GM12878 (cell line): ENCODE measurements around the gene MRPL55. TPM values are rescaled to one million over a fixed set of nuclear protein-coding genes. Genes with fewer than 3 reads are reported as not detected.
A peak's percentile ranks its signal among the peaks of the same experiment; 100 is the strongest.

Source experiments
- ATF7 ChIP-seq: fragments of 450-650 bp; IDR thresholded peaks from 2 replicates; pipeline ENCODE4 v1.6.1; 2016; ENCODE audit warnings: low read depth, mild to moderate bottlenecking
- CHD4 ChIP-seq: fragments of 200-600 bp; sonication (generic); IDR thresholded peaks from 2 replicates; pipeline ENCODE4 v1.6.1; 2016; ENCODE audit warnings: mild to moderate bottlenecking
- LARP7 ChIP-seq: fragments of 450-650 bp; IDR thresholded peaks from 2 replicates; pipeline ENCODE4 v1.6.1; 2017; ENCODE audit warnings: mild to moderate bottlenecking
- MYC ChIP-seq: IDR thresholded peaks from 2 replicates; pipeline ENCODE4 v1.6.1; 2011; ENCODE audit warnings: mild to moderate bottlenecking, low read length, moderate library complexity, inconsistent platforms; ENCODE audit not compliant: insufficient read depth, insufficient replicate concordance, insufficient read length, severe bottlenecking
- RAD21 ChIP-seq: IDR thresholded peaks from 2 replicates; pipeline ENCODE4 v1.6.1; 2011; ENCODE audit warnings: mild to moderate bottlenecking, low read depth, low read length, moderate library complexity; ENCODE audit not compliant: insufficient read depth
- RUNX3 ChIP-seq: IDR thresholded peaks from 2 replicates; pipeline ENCODE4 v1.6.1; 2012; ENCODE audit warnings: low read length, inconsistent platforms
- SIN3A ChIP-seq: IDR thresholded peaks from 2 replicates; pipeline ENCODE4 v1.6.1; 2012; ENCODE audit warnings: low read depth, low read length, improper control_type of control experiment
- STAT1 ChIP-seq: fragments of 450-650 bp; conservative IDR thresholded peaks from 2 replicates; pipeline ENCODE4 v1.6.1; 2014; ENCODE audit warnings: antibody characterized with exemption, mild to moderate bottlenecking
- TBL1XR1 ChIP-seq: IDR thresholded peaks from 2 replicates; pipeline ENCODE4 v1.6.1; 2012; ENCODE audit warnings: low read depth, low read length, improper control_type of control experiment
- YY1 ChIP-seq: IDR thresholded peaks from 2 replicates; pipeline ENCODE4 v1.6.1; 2011; ENCODE audit warnings: low read depth, mild to moderate bottlenecking, low read length
- ZNF217 ChIP-seq: fragments of 450-650 bp; IDR thresholded peaks from 2 replicates; pipeline ENCODE4 v1.6.1; 2017; ENCODE audit warnings: antibody characterized with exemption, mild to moderate bottlenecking
- polyA plus RNA-seq, 11 experiments: library from polyadenylated mRNA; depleted of rRNA in 4 of 11; unstranded in 6 of 11; stranded (reverse) in 5 of 11; fragments of >200 nt; fragmentation: Nextera tagmentation in 4 of 11; fragmentation: Illumina TruSeq in 1 of 11; extraction: Ambion mirVana in 4 of 11; extraction: Trizol in 1 of 11; gene quantifications; 1 replicate in 1 of 11; 2 replicates in 10 of 11; pipeline versions ENCODE4 v1.2.1 to v1.2.3, GENCODE V29; 2011 to 2016; ENCODE audit warnings: inconsistent platforms in 2 of 11, missing spikeins in 2 of 11, low read depth in 1 of 11
- total RNA-seq, 4 experiments: library from RNA; depleted of rRNA in 3 of 4; stranded (reverse); fragments of >200 nt in 3 of 4; fragmentation: Illumina TruSeq in 1 of 4; extraction: Trizol in 1 of 4; gene quantifications; 2 replicates each; pipeline versions ENCODE4 v1.2.1 to v1.2.3, GENCODE V29; 2013 to 2021
- TF ChIP-seq, protein P1 (sequence below): fragments of 450-650 bp; formaldehyde crosslinking; IDR thresholded peaks from 2 replicates; pipeline ENCODE4 v1.4.0; 2020; ENCODE audit warnings: mild to moderate bottlenecking, moderate library complexity
- TF ChIP-seq, protein P2 (sequence below): fragments of 450-650 bp; IDR thresholded peaks from 2 replicates; pipeline ENCODE4 v1.6.1; 2018; ENCODE audit warnings: mild to moderate bottlenecking, low read depth, moderate library complexity; ENCODE audit not compliant: partially characterized antibody
- TF ChIP-seq, protein P3 (sequence below): IDR thresholded peaks from 2 replicates; pipeline ENCODE4 v1.6.1; 2011; ENCODE audit warnings: borderline replicate concordance, low read depth, mild to moderate bottlenecking, moderate library complexity, low read length; ENCODE audit not compliant: insufficient read depth, poor library complexity, severe bottlenecking
- TF ChIP-seq, protein P4 (sequence below): fragments of 450-650 bp; IDR thresholded peaks from 2 replicates; pipeline ENCODE4 v1.6.1; 2017; ENCODE audit warnings: borderline replicate concordance

The MRPL55 gene
- total and polyA plus RNA-seq, 10 of the 15 experiments (the other 5 are each of a cell fraction or from before 2014, with no cell fraction given): 15.1 to 143 (median 55.8) TPM

DNA sequence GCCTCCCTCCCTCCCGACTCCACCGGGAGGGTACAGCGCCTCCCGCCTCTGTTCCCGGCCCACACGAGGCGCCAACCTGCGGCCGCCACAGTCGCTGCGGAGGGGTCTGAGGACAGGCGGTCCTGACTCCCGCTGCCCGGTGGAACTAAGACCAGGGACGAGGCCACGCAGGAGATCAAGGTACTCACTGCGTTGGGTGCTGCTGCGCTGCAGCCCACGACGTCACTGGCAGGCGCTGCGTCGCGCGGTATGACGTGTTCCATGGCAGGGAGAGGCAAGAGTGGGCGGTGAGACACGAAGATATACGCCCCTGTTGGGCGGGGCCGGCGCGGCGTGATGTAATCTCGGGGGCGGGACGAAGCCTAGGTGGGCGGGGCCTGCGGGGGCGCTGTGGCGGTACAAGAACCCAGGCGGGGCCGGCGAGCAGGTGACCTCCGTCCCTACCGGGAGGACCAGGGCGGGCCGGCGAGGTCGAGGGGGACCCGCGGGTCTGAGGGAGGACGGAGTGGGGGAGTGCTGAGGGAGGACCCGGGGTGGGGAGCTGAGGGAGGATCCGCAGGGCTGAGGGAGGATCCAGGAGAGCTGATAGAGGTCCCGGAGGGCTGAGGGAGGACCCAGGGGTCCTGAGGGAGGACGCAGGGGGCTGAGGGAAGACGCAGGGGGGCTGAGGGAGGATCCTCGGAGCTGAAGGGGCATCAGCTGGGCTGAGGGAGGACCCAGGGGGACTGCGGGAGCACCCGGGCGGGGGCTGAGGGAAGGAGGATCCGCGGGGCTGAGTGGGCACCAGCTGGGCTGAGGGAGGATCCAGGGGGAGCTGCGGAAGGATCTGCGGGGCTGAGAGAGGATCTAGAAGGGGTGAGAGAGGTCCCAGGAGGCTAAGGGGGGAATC is at the start of gene MRPL55 (continued):
- TF ChIP-seq, protein P1, sequence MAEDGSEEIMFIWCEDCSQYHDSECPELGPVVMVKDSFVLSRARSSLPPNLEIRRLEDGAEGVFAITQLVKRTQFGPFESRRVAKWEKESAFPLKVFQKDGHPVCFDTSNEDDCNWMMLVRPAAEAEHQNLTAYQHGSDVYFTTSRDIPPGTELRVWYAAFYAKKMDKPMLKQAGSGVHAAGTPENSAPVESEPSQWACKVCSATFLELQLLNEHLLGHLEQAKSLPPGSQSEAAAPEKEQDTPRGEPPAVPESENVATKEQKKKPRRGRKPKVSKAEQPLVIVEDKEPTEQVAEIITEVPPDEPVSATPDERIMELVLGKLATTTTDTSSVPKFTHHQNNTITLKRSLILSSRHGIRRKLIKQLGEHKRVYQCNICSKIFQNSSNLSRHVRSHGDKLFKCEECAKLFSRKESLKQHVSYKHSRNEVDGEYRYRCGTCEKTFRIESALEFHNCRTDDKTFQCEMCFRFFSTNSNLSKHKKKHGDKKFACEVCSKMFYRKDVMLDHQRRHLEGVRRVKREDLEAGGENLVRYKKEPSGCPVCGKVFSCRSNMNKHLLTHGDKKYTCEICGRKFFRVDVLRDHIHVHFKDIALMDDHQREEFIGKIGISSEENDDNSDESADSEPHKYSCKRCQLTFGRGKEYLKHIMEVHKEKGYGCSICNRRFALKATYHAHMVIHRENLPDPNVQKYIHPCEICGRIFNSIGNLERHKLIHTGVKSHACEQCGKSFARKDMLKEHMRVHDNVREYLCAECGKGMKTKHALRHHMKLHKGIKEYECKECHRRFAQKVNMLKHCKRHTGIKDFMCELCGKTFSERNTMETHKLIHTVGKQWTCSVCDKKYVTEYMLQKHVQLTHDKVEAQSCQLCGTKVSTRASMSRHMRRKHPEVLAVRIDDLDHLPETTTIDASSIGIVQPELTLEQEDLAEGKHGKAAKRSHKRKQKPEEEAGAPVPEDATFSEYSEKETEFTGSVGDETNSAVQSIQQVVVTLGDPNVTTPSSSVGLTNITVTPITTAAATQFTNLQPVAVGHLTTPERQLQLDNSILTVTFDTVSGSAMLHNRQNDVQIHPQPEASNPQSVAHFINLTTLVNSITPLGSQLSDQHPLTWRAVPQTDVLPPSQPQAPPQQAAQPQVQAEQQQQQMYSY: no peak
- TF ChIP-seq, protein P2, sequence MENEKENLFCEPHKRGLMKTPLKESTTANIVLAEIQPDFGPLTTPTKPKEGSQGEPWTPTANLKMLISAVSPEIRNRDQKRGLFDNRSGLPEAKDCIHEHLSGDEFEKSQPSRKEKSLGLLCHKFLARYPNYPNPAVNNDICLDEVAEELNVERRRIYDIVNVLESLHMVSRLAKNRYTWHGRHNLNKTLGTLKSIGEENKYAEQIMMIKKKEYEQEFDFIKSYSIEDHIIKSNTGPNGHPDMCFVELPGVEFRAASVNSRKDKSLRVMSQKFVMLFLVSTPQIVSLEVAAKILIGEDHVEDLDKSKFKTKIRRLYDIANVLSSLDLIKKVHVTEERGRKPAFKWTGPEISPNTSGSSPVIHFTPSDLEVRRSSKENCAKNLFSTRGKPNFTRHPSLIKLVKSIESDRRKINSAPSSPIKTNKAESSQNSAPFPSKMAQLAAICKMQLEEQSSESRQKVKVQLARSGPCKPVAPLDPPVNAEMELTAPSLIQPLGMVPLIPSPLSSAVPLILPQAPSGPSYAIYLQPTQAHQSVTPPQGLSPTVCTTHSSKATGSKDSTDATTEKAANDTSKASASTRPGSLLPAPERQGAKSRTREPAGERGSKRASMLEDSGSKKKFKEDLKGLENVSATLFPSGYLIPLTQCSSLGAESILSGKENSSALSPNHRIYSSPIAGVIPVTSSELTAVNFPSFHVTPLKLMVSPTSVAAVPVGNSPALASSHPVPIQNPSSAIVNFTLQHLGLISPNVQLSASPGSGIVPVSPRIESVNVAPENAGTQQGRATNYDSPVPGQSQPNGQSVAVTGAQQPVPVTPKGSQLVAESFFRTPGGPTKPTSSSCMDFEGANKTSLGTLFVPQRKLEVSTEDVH: peak; percentile 67
- TF ChIP-seq MYC: peak; percentile 41
- no peak for TF ChIP-seq RUNX3
- no peak for TF ChIP-seq RAD21
- no peak for TF ChIP-seq TBL1XR1
- TF ChIP-seq ATF7: peak; percentile 90
- TF ChIP-seq LARP7: peak; percentile 68
- TF ChIP-seq, protein P3, sequence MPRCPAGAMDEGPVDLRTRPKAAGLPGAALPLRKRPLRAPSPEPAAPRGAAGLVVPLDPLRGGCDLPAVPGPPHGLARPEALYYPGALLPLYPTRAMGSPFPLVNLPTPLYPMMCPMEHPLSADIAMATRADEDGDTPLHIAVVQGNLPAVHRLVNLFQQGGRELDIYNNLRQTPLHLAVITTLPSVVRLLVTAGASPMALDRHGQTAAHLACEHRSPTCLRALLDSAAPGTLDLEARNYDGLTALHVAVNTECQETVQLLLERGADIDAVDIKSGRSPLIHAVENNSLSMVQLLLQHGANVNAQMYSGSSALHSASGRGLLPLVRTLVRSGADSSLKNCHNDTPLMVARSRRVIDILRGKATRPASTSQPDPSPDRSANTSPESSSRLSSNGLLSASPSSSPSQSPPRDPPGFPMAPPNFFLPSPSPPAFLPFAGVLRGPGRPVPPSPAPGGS: peak; percentile 16
- TF ChIP-seq, protein P4, sequence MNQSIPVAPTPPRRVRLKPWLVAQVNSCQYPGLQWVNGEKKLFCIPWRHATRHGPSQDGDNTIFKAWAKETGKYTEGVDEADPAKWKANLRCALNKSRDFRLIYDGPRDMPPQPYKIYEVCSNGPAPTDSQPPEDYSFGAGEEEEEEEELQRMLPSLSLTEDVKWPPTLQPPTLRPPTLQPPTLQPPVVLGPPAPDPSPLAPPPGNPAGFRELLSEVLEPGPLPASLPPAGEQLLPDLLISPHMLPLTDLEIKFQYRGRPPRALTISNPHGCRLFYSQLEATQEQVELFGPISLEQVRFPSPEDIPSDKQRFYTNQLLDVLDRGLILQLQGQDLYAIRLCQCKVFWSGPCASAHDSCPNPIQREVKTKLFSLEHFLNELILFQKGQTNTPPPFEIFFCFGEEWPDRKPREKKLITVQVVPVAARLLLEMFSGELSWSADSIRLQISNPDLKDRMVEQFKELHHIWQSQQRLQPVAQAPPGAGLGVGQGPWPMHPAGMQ: no peak
- peak; percentile 84; the same call in 1 of the 2 replicates for TF ChIP-seq SIN3A
- TF ChIP-seq YY1: peak; percentile 74; the same call in 1 of the 2 replicates
- TF ChIP-seq CHD4: no peak
- TF ChIP-seq ZNF217: no peak
- 0 out of 2 replicates have a peak, but pooled peaks have one; percentile 72 for TF ChIP-seq STAT1
